ENCODE measurements around the gene CDC42EP5.

Gene CDC42EP5

DNA sequence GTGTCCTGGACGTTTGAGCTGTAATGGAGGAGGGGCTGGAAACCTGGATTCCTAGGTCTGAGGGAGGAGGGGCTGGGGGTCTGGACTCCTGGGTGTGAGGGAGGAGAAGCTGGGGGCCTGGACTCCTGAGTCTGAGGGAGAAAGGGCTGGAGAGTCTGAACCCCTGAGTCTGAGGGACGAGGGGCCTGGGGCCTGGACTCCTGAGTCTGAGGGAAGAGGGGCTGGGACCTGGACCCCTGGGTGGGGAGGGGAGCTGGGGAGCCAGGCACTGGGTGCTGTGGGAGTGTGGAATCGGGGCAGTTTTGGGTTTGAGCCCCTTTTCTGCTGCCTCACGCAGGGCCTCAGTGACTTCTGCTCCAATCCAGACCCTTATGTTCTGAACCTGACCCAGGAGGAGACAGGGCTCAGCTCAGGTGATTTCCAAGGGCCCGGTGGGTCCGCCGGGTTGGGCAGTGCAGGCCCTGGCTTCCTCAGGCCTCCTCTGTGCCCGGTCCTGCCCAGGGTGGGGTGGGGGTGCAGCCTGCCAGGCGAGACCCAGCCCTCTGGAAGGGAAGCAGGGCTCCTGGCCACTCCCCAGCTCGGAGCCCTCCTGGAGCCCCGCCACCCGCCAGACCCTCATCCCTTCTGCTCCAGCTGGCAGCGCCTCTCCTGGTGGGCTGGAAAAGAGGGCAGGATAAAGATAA lies 43.4 kb downstream of the CDC42EP5 start:
- FAIRE-seq: no peak

DNA sequence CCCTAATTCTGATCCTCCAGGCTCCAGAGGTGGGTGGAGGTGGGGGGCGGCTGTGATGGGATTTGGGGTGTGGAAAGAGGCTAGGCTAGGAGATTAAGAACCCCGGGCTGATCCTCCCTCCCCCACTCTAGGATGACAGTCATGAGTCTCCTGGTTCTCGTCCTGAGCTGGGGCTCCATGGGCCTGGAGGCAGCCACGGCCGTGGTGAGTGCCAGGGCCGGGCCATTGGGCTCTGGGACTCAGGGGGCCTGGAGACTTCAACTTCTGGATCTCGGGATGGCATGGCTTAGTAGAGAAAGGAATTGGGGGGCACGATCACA lies 44.0 kb downstream of the CDC42EP5 start:
- no peak for DNase-seq (ENCODE audit: extremely low spot score, insufficient read length, low read depth)
- no peak for FAIRE-seq

More for the DNA sequence above, 43.4 kb downstream of the CDC42EP5 start:
- no peak for DNase-seq (ENCODE audit: extremely low spot score, insufficient read length, low read depth)

DNA sequence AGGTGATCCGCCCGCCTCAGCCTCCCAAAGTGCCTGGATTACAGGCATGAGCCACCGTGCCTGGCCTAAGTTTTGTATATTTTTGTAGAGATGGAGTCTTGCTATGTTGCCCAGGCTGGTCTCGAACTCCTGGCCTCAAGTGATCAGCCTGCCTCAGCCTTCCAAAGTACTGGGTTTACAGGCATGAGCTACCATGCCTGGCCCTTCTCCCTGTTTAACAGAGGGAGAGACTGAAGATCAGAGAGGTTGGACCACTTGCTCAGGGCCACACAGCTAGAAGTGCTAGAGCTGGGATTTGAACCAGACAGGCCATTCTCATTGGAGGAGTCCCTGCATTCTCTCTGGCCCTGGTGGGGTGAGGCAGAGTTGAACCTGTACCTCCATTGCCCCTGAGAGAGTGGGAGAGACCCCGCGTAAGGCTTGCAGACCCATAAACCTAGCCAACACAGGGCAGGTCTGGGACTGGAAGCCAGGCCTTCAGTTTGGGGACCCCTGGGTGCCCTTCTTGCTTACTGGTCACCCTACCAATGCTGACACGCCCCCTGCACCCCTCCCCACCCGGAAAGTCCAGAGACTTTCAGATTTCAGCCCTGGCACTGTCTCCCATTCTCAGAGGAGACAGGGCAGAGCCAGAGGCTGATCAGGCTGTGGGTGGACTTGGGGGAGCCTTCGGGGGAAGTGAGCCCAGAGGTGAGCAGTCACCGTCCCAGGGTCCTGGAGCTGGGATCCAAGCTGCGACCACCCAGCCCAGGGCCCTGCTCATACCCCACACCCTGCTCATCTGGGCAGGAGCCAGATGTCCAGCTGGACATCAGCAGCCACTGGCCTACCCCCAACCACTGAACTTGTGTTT lies 44.5 kb downstream of the CDC42EP5 start:
- no peak for FAIRE-seq

DNA sequence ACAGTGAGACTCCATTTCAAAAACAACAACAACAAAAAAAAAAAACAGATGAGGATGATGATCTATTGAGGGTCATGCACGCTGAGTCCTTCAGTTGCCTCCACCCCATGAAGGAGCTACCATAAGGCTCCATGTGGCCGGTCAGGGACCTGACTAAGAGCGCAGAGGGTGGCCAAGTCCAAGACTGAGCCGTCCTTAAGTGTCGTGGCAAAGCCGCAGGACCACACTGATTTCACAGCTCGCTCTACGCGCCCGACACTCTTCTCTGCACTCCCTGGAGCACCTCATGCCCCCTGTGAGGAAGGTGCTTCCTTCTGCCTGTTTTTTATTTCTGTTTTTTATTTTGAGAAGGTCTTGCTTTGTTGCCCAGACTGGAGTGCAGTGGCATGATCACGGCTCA lies 45.5 kb downstream of the CDC42EP5 start:
- FAIRE-seq (no peak), DNase-seq (ENCODE audit: extremely low spot score, insufficient read length, low read depth) (no peak)

More for the DNA sequence above, 44.5 kb downstream of the CDC42EP5 start:
- DNase-seq (ENCODE audit: extremely low spot score, insufficient read length, low read depth): no peak

DNA sequence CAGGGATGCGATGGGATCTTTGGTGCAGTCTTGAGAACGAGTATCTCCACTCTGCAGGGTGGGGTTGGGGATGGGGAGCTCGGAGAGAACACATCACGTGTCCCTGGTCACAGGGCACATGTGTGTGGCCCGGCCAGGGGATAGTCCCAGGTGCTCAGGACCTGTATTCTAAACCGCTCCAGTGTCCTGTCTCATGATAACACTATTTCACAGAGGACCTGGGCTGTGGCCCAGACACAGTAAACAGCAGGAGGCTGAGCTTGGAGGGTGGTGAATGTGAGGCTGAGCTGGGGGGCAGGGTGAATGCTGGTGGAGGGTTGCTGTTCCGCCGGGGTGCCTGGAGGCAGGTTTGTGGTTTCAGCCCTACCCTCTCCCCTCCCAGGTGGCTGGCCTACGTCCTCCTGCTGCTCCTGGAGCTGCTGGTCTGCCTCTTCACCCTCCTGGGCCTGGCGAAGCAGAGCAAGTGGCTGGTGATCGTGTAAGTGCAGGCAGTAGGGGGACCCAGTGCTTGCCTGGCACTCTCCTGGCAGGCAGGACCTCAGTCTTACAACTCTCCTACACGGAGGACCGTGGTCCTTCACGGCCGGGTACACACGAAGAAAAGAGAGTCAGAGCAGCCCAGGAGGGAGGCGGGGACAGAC lies 46.7 kb downstream of the CDC42EP5 start:
- FAIRE-seq: no peak
- DNase-seq (ENCODE audit: extremely low spot score, insufficient read length, low read depth): no peak

DNA sequence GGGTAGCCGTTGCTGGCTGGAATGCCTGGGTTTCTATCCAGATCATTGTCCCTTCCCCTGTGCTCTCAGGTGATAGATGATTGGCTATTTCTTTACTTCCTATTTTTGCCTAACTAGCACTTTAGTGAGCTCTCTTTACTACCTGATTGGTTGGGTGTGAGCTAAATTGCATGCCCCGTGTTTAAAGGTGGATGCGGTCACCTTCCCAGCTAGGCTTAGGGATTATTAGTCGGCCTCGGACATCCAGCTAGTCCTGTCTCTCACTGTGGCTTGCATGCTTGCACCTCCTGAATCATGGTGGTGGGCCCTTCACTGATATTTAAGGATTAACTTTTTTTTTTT lies 47.7 kb downstream of the CDC42EP5 start:
- FAIRE-seq: no peak
- DNase-seq (ENCODE audit: extremely low spot score, insufficient read length, low read depth): no peak

DNA sequence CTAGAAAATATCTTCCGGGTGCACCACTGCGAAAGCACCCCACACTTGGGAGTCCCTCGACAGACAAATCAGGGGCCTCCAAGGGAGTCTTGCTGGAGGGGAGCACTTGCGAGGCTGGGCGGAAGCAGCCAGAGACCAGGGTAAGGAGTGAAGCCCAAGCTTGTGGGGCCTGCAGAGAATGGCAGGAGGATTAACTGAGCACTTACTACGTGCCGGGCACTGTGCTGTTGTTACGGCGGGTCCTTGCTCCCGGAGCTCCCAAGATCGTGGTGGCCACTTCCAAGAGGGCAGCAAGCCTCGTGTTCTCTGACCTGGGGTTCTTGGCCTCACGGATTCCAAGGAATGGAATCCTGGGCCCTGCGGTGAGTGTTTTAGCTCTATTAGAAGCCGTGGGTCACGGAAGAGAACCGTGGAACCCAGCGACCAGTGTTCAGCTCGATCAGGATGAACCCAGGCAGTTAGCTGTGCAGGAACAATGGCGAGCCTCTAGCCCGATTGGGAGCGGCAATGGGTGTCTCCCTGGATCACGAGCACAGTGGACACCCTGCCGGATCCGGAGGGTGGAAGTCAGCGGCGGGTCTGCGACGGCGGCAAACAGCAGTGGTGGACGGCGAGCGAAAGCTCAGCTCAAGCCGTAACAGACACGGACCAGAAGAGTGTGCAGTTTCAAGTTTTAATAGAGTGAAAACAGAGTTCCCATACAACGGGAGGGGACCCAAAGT lies 48.3 kb downstream of the CDC42EP5 start:
- FAIRE-seq: no peak

DNA sequence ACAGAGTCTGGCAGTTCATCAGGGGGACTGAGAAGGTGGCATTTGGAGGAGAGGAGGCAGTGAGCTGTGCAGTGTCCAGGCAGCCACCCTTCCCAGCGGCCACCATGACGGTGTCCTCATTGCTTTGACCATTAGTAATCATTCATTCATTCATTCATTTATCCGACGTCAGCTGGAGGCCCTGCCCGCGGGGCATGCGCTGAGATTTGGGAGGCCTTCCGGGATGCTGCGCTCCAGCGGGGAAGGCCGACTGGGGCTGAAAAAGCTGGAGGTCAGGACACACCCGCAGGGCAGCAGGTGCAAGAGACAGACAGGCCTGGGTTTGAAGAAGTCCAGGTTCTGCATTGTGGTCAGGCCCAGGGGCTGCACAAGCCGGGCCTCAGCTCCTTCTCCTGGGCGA lies 48.9 kb downstream of the CDC42EP5 start:
- FAIRE-seq: no peak
- DNase-seq (ENCODE audit: extremely low spot score, insufficient read length, low read depth): no peak

More for the DNA sequence above, 48.3 kb downstream of the CDC42EP5 start:
- no peak for DNase-seq (ENCODE audit: extremely low spot score, insufficient read length, low read depth)

DNA sequence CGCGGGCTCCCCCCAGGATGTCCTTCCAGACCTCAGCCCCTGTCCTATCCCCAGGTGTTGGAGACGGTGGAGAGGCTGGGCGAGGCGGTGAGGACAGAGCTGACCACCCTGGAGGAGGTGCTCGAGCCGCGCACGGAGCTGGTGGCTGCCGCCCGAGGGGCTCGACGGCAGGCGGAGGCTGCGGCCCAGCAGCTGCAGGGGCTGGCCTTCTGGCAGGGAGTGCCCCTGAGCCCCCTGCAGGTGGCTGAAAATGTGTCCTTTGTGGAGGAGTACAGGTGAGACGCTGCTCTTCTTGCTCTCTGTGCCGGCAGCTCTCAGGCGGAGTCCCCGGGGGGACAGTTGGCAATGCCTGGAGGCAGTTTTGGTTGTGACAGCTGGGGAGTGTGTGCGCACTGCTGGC lies 51.0 kb downstream of the CDC42EP5 start:
- FAIRE-seq: no peak
- no peak for DNase-seq (ENCODE audit: extremely low spot score, insufficient read length, low read depth)

DNA sequence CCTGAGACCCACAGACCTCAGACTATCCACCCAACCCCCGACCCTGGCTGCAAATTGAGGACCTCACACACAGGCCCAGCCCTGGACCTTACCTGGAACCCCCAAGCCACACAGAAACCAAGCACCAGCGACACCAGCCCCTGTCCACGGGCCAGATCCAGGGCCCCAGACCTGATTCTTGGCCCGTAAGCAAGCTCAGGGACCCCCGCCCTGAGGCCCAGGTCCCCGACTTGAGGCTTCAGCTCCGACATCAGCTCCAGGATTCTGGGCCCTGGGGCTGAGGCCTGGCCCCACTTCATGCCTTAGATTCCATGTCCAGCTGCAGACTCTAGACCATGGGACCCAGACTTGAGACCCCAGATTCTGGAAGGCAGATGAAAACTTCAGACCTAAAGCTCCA lies 51.6 kb downstream of the CDC42EP5 start:
- DNase-seq (ENCODE audit: extremely low spot score, insufficient read length, low read depth): no peak
- no peak for FAIRE-seq

DNA sequence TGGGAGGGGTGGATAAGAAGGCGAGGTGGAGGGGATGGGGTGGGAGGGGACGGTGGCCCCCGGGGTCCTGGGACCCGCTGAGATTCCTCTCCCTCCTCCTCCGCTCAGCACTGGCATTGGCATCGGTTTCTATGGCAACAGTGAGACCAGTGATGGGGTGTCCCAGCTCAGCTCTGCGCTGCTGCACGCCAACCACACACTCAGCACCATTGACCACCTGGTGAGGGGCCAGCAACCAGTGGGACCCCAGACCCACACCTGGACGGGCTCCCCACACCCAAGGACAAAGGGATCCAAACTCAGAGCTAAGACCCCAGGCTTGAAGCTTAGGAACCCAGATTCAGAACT lies 52.0 kb downstream of the CDC42EP5 start:
- FAIRE-seq (no peak), DNase-seq (ENCODE audit: extremely low spot score, insufficient read length, low read depth) (no peak)

DNA sequence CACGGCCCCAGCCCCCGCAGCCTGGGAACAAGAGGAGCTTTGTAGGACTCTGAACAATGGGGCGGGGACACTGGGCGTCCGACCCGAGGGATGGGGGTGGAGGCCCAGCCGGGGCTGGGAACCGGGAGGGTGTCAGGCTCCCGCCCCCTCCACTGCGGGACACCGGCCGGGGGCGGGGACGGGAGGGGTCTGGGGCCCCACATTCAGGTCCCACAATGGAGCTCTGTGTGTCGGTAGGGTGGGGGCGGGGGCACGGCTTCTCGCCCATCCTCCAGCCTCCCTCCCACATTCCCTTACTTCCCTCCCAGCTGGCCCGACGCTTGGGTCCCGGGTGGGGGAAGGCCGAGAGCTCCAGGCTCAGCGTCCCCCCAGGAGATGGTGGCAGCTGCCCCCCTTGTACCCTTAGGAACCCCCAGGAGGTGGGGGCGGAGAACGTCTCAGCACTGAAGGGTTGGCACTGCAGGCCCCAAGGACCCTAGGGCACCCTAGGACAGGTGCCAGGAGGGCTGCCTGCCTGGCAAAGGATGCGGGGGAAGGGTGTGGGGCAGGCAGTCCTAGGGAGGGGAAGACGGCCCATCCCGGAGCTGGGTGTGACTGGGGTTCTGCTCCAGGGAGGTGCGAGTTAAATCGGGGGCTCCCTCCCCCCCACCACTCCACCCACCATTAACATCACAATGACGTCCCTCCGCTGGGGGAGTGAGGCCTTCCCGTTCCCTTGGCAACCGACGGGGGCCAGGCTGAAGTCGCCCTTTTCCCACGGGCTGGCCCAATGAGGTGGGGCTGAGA lies 52.5 kb downstream of the CDC42EP5 start:
- DNase-seq (ENCODE audit: extremely low spot score, insufficient read length, low read depth): no peak
- FAIRE-seq: no peak

DNA sequence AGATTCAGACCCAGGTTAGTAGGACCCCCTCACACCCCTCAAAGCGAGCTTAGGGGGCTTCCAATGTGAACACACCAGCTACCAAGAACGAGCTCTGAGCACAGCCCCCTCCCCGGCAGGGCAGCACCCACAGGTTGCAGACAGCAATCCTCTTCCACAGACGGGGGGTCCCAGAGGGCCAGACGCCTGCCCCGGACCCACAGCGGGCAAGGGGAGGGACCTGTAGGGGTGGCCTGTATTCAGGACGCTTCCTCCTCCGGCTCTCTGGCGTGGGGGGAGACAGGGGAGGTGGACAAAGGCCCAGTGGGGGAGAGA lies 53.1 kb downstream of the CDC42EP5 start:
- FAIRE-seq: no peak
- no peak for DNase-seq (ENCODE audit: extremely low spot score, insufficient read length, low read depth)

DNA sequence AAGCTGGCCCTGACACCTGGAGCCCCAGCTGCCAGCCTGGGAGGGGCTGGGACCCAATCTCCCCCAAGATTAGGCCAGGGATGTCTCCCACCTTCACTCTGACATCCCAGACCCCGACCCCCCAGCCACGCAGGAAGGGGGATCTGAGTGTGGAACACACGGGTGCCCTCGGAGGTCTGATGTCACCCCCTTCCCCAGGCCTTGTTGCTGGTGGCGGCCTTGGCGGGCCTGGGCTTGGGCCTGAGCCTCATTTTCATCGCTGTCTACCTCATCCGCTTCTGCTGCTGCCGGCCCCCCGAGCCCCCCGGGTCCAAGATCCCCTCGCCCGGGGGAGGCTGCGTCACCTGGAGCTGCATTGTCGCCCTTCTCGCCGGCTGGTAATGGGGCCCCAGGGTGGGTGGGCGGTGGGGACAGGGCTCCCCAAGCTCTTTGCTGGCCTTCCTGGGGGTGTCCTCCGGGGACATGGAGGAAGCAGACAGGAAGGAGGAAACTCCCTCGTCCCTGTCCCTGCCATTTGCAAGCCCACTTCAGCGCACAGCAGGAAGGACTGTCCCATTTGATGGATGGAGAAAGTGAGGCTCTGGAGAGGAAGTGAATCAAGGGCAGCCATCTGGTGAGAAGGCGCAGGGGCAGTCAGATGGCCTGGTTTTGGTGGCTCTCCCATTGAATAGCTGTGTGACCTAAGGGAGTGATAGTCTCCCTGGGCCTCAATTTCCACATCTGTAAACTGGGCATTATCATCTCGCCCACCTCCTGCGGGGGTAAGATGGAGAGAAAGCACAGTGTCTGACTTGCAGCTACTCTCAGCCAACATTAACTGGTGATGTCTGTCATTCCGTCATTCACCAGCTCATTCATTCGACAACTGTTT lies 53.9 kb downstream of the CDC42EP5 start:
- no peak for FAIRE-seq
- no peak for DNase-seq (ENCODE audit: extremely low spot score, insufficient read length, low read depth)

DNA sequence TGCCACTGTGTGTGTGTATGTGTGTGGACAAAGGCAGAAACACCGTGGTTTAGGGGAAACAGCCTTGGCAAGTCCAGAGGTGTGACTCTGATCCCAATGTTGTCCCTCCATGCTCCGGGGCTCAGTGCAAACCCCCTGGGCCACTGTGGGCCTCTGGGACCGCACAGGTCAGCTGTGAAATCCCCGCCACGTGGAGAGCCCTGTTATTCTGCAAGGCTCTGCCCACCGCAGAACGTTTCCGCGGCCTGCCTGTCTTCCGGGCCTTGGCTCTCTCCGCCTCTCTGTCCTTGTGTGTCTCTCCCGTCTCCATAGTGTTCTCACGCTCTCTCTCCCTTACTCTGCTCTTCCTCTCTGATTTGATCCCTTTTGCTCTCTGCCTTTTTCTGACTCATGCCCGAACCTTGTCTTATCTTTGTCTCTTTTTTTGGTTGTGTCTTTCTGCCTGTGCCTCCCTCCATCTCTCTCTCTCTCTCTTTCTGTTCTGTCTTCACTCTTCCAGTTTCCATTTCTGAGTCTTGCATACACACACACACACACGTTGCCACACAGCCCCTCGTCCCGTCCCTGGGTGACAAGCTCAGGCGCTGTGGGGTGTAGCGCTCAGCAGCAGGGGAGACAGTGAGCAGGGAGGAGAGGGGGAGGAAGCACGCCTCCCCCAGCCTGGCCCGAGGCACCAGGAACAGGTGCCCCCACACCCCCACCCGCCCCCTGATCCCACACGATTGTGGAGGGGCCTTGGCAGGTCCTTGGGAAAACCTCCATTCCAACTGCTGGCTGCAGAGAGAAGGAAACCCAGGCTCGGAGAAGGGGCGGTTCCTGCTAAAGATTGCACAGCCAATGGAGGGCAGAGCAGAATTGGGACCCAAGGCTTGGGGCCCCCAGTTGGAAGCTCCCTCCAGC lies 54.8 kb downstream of the CDC42EP5 start:
- DNase-seq (ENCODE audit: extremely low spot score, insufficient read length, low read depth) (no peak), FAIRE-seq (peak; percentile 51)

DNA sequence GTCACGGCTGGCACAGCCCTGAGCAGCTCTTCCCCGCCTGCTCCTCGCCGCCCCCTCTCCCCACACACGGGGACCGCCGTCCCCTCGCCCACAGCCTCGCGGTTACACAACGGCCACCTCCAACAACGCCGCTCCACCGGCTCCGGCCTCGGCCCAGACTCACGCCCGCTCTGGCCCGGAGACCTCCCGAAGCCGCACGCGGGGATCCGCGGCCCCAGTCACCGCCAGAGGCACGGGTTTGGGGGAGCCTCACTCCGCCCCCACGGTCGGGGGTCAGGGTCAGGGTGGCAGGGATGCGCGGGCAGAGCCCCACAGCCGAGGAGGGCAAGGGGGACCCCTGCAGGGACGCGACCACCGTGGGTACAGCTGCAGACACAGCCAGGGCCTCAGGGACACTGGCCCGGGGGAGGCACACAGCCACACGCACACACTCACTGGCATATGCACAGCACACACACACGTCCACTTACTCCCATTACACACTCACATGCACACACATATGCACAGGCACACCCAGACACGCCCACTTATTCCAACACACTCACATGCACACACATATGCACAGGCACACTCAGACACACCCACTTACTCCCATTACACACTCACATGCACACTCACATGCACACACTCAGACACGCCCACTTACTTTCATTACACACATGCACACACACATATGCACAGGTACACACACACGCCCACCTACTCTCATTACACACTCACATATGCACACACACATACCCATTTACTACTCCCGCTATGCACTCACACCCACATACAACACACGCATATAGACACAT lies 56.2 kb downstream of the CDC42EP5 start:
- FAIRE-seq (no peak), DNase-seq (ENCODE audit: extremely low spot score, insufficient read length, low read depth) (no peak)

DNA sequence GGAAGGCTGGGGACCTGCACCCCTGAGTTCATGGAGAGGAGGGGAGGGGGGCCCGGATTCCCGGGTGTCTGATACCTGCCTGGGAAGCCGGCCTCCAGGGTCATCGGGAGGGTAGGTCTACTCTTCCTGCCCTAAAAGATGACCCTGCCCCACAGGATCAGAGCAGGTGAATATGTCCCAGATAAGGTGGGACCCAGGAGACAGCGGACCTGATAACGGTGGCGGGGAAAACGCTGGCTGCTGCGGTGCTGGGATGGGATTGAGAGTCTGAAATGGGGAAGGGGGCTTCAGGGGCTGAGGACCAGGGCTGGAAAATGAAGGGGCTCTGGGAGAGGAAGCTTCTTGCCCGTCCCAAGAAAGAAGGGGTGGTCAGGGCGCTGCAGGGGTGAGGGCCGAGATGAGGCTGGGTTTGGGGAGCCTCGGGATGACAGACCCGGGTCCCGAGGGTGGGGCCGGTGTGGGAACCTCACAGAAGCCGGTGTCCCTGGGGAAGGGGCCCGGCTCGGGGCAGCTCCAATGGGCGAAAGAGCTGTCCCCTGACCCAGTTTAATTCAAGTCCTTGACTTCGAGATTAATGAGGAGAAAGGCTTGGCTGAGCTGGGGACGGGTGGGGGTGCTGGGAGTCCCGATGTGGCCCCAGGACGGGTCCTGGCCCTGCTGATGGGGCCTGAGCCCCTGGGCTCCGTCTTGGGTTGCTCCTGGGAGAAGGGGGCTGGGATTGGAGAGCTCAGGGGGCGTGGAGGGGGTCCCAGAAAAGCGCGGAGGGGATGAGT lies 57.0 kb downstream of the CDC42EP5 start:
- DNase-seq (ENCODE audit: extremely low spot score, insufficient read length, low read depth): no peak

More for the DNA sequence above, 57.0 kb downstream of the CDC42EP5 start:
- no peak for FAIRE-seq
